ENCODE measurements around the gene SZT2.

DNA sequence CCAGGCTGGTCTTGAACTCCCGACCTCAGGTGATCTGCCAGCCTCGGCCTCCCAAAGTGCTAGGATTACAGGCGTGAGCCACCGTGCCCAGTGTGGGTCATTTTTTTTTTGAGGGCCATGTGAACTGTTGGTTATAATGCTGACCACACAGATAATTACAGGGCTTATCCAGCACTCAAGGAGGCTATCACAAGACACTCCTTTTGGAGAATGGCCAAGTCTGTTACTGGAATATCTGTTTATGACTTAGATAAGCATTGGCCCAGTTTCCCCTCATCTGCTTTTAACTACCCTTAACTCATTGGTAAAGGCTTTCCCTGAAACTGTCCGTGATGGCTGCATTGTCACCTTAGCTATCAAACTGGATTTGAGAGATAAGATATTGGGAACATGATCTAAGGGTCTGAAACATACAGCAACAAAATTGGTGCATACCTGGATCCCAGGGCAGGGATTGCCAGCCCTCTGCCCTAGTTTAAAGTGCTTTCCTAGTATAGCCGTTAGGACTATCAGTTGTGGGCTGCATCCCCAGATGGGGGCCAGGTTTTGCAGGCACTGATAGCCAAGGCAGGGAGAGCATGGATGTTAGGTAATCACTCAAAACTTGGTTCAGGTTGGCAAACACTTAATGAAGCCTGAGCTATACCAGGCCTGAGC is 15.6 kb downstream of the SZT2 start:
- TF ChIP-seq POLR2AphosphoS5 (IDR thresholded peaks at IDR 0.05) = no peak
- TF ChIP-seq, protein P1, sequence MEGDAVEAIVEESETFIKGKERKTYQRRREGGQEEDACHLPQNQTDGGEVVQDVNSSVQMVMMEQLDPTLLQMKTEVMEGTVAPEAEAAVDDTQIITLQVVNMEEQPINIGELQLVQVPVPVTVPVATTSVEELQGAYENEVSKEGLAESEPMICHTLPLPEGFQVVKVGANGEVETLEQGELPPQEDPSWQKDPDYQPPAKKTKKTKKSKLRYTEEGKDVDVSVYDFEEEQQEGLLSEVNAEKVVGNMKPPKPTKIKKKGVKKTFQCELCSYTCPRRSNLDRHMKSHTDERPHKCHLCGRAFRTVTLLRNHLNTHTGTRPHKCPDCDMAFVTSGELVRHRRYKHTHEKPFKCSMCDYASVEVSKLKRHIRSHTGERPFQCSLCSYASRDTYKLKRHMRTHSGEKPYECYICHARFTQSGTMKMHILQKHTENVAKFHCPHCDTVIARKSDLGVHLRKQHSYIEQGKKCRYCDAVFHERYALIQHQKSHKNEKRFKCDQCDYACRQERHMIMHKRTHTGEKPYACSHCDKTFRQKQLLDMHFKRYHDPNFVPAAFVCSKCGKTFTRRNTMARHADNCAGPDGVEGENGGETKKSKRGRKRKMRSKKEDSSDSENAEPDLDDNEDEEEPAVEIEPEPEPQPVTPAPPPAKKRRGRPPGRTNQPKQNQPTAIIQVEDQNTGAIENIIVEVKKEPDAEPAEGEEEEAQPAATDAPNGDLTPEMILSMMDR (IDR thresholded peaks at IDR 0.05) = no peak
